DMS114 treated with DMSO at 0.1 percent for 48 hours (cell line): Measurements from ENCODE around the gene C16orf86.

Experiments used
- DNase-seq: peaks from one replicate; lab custom pipeline; 2025; ENCODE audit not compliant: unreplicated experiment; lab: John Stamatoyannopoulos, UW

Gene C16orf86

DNA sequence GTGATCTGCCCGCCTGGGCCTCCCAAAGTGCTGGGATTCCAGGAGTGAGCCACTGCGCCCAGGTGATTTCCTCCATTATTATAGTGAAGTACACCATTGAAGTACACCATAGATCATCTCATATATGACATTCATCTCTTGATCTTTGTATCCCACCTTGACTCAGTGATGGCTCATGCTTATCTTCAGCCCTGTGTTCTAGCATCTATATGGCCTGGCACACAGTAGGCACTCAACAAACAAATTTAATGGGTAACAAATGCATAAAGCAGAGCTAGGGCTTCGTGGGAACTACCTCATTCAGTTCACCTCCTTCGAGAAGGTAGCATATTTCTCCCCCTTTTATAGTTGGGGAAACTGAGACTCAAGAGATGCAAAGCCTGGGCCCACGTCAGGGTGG is 1.0 kb upstream of the C16orf86 start:
- no peak for DNase-seq

DNA sequence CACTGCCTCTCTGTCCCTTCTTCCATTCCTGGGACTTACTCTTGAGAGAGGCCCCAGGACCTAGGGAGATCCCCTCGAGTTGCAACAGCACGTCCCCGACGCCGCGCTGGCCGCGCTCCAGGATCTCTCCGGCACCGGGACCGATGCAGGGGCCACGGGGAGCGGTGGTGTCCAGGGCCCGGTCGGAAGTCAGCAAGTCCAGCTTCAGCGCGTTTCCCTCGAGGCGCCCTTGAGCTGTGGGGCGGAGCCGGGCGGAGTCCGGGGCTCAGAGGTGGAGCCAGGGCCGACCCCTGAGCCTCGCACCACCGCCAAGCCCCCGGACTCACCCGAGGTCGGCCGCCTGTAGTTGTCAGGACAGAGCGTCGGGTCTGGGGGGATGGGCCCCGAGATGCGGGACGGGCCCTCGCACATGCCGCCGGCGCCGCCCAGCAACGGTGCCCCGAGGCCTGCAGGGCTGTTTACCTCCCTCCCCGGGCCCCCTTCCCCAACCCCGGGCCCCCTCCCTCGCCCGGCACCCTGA is 522 bp upstream of the C16orf86 start:
- DNase-seq, result no peak

GRCh38 chr16:67667453-67667816 is 821 bp downstream of the C16orf86 start:
- no peak for DNase-seq

GRCh38 chr16:67667817-67668494 is 1.3 kb downstream of the C16orf86 start:
- DNase-seq, result peak; percentile 89

GRCh38 chr16:67668495-67669157 is 2.0 kb downstream of the C16orf86 start:
- no peak for DNase-seq

- no peak for DNase-seq
Measured at GRCh38 chr16:67669499-67670101, 3.0 kb downstream of the C16orf86 start.

GRCh38 chr16:67672306-67672705 is 5.7 kb downstream of the C16orf86 start:
- DNase-seq, result no peak

DNA sequence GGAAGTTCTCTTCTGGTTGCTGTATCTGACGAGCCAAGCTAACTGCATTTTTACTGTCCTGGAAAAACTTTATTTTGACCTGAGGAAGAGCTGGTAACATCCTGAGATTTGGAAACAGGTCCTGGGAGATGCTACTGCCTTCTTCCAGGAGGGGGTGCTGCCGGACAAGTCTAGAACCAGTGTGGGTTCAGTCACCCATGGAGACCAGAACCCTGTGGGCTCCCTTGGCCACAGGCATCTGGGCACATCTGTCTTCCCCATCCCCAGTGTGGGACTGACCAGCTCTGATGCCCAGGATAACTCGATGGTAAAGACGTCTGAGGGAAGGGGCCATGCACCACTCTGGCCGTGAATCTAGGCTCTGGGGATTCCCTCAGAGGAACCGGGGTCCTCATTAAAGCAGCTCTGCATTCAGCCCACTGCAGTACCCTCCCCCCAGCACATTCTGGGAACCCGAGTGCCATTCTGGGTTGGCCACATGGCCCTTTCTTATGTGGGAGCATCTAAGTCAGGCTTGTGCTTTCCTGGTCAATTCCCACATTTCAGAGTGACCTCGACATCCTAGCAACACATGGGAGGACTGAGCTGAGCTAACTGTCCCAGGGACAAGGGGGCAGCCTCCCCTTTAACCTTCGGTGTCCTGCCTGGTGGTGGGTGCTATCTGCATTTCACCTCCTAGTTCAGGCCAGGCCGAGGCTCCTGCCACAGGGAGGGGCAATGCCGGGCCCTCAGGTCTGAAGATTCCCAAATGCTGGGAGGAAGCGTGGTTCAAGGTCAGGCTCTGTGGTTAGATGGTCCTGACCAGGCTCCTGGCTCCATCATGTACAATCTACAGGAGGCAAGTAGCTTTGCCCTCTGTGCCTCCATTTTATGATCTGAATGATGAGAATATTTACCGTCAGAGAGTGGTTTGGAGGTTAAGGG is 6.4 kb downstream of the C16orf86 start:
- peak; percentile 19 for DNase-seq

DNA sequence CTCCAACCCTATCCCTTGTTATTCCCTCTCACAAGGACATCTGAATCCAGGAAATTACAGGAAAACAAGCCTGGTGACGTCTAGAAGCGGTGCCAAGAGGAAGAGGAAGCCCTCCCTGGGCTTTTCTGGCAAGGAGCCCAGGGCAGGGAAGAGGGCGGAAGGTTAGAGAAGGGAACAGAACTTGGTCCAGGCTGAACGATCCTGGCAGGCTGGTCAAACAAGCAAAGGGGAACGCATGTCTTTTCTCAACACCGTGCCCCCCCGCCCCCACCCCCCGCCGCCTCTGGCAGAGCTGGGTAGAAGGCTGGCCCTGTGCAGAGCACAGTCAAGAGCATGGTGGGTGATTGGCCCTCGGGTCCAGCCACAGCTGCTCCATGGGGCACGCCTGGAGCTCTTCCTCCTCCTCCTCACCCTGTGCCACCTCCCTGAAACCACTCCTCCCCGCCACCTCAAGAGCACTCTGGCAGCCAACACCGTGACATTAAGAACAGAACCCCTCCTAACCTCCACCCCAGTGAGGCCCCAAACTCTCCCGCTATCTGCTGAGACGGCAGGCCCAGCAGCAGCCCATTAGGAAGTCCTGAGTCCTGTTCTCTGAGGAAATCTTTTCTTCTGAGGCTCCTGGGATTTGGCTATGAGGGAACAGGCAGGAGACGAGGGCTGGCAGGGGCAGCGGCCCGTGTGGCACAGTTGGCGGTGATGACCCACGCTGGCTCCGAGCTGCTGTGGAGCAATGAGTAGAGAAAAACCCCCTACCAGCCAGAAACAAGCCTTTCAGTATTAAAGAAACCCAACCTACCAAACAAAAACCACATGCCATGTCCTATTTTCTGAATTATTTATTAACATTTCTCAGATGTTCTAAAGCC is 7.3 kb downstream of the C16orf86 start:
- no peak for DNase-seq

GRCh38 chr16:67674851-67675578 is 8.4 kb downstream of the C16orf86 start:
- no peak for DNase-seq

DNA sequence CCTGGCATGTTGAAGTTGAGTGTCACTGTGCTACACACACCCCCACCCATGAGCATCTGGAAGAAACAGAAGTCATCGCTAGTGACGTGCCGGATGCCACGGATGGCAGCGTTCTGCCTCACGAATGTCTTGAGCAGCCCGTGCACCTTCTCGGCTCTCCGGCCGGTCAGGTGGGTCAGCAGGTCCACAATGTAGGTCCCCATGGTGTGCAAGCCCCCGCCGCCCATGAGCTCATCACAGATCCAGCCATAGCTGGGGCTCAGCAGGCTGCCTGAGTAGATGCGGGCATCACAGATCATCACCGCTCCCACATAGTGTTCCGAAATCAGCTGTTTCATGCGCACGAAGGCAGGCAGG is 8.9 kb downstream of the C16orf86 start:
- no peak for DNase-seq

GRCh38 chr16:67675999-67676398 is 9.4 kb downstream of the C16orf86 start:
- DNase-seq, result no peak

GRCh38 chr16:67676516-67676915 is 9.9 kb downstream of the C16orf86 start:
- DNase-seq, result no peak

- DNase-seq, result no peak
Measured at GRCh38 chr16:67676939-67677338, 10.3 kb downstream of the C16orf86 start.

GRCh38 chr16:67677712-67678111 is 11.1 kb downstream of the C16orf86 start:
- no peak for DNase-seq

- DNase-seq, result no peak
Measured at GRCh38 chr16:67678354-67679023, 11.9 kb downstream of the C16orf86 start.

- DNase-seq, result no peak
Measured at GRCh38 chr16:67679935-67680897, 13.6 kb downstream of the C16orf86 start.

GRCh38 chr16:67683767-67684166 is 17.2 kb downstream of the C16orf86 start:
- DNase-seq, result no peak
